SK-N-SH (cell line): ENCODE data around the gene ZNF708. TPM values are rescaled to one million over a fixed set of nuclear protein-coding genes. Genes with fewer than 3 reads are reported as not detected.
A peak's percentile ranks its signal among the peaks of the same experiment; 100 is the strongest.
"Not testable (repeated sequence)": the region's sequence is repeated elsewhere in the genome, so short reads cannot be mapped to it uniquely, and the experiment has no call there.

Experiments used
- CTCF ChIA-PET: fragments of 300-600, 350-600 bp; formaldehyde crosslinking; extraction: SDS; loops from one replicate; lab custom pipeline; 2021; lab: Yijun Ruan, JAX
- POLR2A ChIA-PET: fragments of 350-600 bp; sonication (Branson Sonifier 250); formaldehyde crosslinking; extraction: SDS; loops from one replicate; lab custom pipeline; 2020; ENCODE audit warnings: antibody characterized with exemption, inconsistent platforms; lab: Yijun Ruan, JAX
- DNase-seq: peaks from one replicate; pipeline ENCODE4 v3.0.0; 2012
- H2AFZ ChIP-seq: fragments of 200-600 bp; sonication (generic); 2 replicates; pipeline ENCODE4 v1.8.1; 2016; ENCODE audit warnings: antibody characterized with exemption, mild to moderate bottlenecking, low read depth
- H3F3A ChIP-seq: fragments of 200-600 bp; sonication (generic); replicated peaks from 2 replicates; pipeline ENCODE3; 2016; ENCODE audit warnings: antibody characterized with exemption, mild to moderate bottlenecking; ENCODE audit not compliant: insufficient read depth
- H3K27ac ChIP-seq, 2 experiments: fragments of 200-500 bp in 1 of 2; fragments of 200-600 bp in 1 of 2; sonication (Bioruptor generic) in 1 of 2; sonication (generic), shearing (Covaris generic) in 1 of 2; 2 replicates each; pipeline versions ENCODE4 v1.5.1 to v1.6.1; 2014 to 2016; ENCODE audit warnings: low read depth in 2 of 2, inconsistent platforms in 1 of 2, low read length in 1 of 2, mild to moderate bottlenecking in 1 of 2, mixed read lengths in 1 of 2
- H3K27me3 ChIP-seq: fragments of 200-600 bp; sonication (generic), shearing (Covaris generic); 2 replicates; pipeline ENCODE4 v1.6.1; 2016; ENCODE audit warnings: mixed run types; ENCODE audit not compliant: insufficient read depth
- H3K36me3 ChIP-seq, 2 experiments: fragments of 200-500 bp in 1 of 2; fragments of 200-600 bp in 1 of 2; sonication (Bioruptor generic) in 1 of 2; sonication (generic) in 1 of 2; replicated peaks in 1 of 2; 2 replicates each; pipeline versions ENCODE3 to v1.5.1; 2014 to 2016; ENCODE audit warnings: low read length in 1 of 2, mild to moderate bottlenecking in 1 of 2; ENCODE audit not compliant: insufficient read depth in 2 of 2, control insufficient read depth in 1 of 2
- H3K4me1 ChIP-seq, 2 experiments: fragments of 200-500 bp in 1 of 2; fragments of 200-600 bp in 1 of 2; sonication (Bioruptor generic) in 1 of 2; sonication (generic), shearing (Covaris generic) in 1 of 2; 2 replicates each; pipeline versions ENCODE4 v1.5.1 to v1.6.1; 2014 to 2016; ENCODE audit warnings: low read depth in 1 of 2, low read length in 1 of 2, mixed run types in 1 of 2; ENCODE audit not compliant: insufficient read depth in 2 of 2, control insufficient read depth in 1 of 2
- H3K4me2 ChIP-seq: fragments of 200-600 bp; sonication (generic), shearing (Covaris generic); 2 replicates; pipeline ENCODE4 v1.6.1; 2017; ENCODE audit warnings: mixed run types
- H3K4me3 ChIP-seq, 2 experiments: fragments of 200-500 bp in 1 of 2; fragments of 200-600 bp in 1 of 2; sonication (Bioruptor generic) in 1 of 2; sonication (generic), shearing (Covaris generic) in 1 of 2; 2 replicates each; pipeline versions ENCODE4 v1.5.1 to v1.8.1; 2014 to 2016; ENCODE audit warnings: low read depth in 2 of 2, inconsistent platforms in 1 of 2, low read length in 1 of 2, mild to moderate bottlenecking in 1 of 2, mixed read lengths in 1 of 2, moderate library complexity in 1 of 2
- H3K79me2 ChIP-seq: fragments of 200-600 bp; sonication (generic); 2 replicates; pipeline ENCODE4 v1.8.1; 2017; ENCODE audit warnings: mild to moderate bottlenecking; ENCODE audit not compliant: insufficient read depth
- H3K9ac ChIP-seq: fragments of 200-600 bp; sonication (generic); 2 replicates; pipeline ENCODE4 v1.6.1; 2017; ENCODE audit warnings: mixed run types
- H3K9me2 ChIP-seq: fragments of 200-600 bp; sonication (generic); 2 replicates; pipeline ENCODE4 v1.6.1; 2017; ENCODE audit warnings: mixed run types
- H3K9me3 ChIP-seq: fragments of 200-600 bp; sonication (generic); 2 replicates; pipeline ENCODE4 v1.6.1; 2017; ENCODE audit warnings: mixed run types, mild to moderate bottlenecking, moderate library complexity
- H4K20me1 ChIP-seq: fragments of 200-600 bp; sonication (generic); 2 replicates; pipeline ENCODE4 v1.6.1; 2017; ENCODE audit warnings: mild to moderate bottlenecking, mixed run types; ENCODE audit not compliant: insufficient read depth
- CHD2 ChIP-seq: fragments of 150-350 bp; IDR thresholded peaks from 2 replicates; pipeline ENCODE4 v1.6.1; 2018; ENCODE audit warnings: low read length; ENCODE audit not compliant: partially characterized antibody
- CTCF ChIP-seq: fragments of 200-600 bp; sonication (generic); IDR thresholded peaks from 2 replicates; pipeline ENCODE4 v1.6.1; 2017; ENCODE audit warnings: antibody characterized with exemption, mild to moderate bottlenecking, moderate library complexity
- ELF1 ChIP-seq: IDR thresholded peaks from 2 replicates; pipeline ENCODE4 v1.4.0; 2012
- EP300 ChIP-seq, 2 experiments: IDR thresholded peaks; 2 replicates each; pipeline versions ENCODE4 v1.4.0 to v1.6.1; 2012; ENCODE audit warnings: borderline replicate concordance in 1 of 2, low read depth in 1 of 2, low read length in 1 of 2
- JUND ChIP-seq: IDR thresholded peaks from 2 replicates; pipeline ENCODE4 v1.4.0; 2012
- RAD21 ChIP-seq: IDR thresholded peaks from 2 replicates; pipeline ENCODE4 v1.6.1; 2012; ENCODE audit warnings: mild to moderate bottlenecking, low read length
- REST ChIP-seq: IDR thresholded peaks from 2 replicates; pipeline ENCODE4 v1.6.1; 2012; ENCODE audit warnings: mild to moderate bottlenecking, low read depth, low read length, moderate library complexity
- RXRA ChIP-seq: IDR thresholded peaks from 2 replicates; pipeline ENCODE4 v1.4.0; 2012; ENCODE audit warnings: low read depth, mild to moderate bottlenecking, borderline replicate concordance
- SIN3A ChIP-seq: IDR thresholded peaks from 2 replicates; pipeline ENCODE4 v1.6.1; 2012; ENCODE audit warnings: low read depth, mild to moderate bottlenecking, low read length, moderate library complexity, borderline replicate concordance
- TAF1 ChIP-seq: IDR thresholded peaks from 2 replicates; pipeline ENCODE4 v1.6.1; 2012; ENCODE audit warnings: low read depth, mild to moderate bottlenecking, low read length, moderate library complexity, borderline replicate concordance
- YY1 ChIP-seq: IDR thresholded peaks from 2 replicates; pipeline ENCODE4 v1.4.0; 2012; ENCODE audit warnings: low read depth, mild to moderate bottlenecking
- ZBTB33 ChIP-seq: IDR thresholded peaks from 2 replicates; pipeline ENCODE4 v1.4.0; 2012; ENCODE audit warnings: low read depth, borderline replicate concordance
- WGBS: methylation state at CpG from one replicate; pipeline ENCODE4 v1.1.6; 2017; ENCODE audit warnings: low lambda C conversion rate; 5-methylcytosine and 5-hydroxymethylcytosine counted together
- polyA plus RNA-seq, 3 experiments: library from polyadenylated mRNA; depleted of rRNA; stranded (reverse); fragments of >200 nt; gene quantifications; 2 replicates each; pipeline ENCODE4 v1.2.3, GENCODE V29; 2012

The ZNF708 gene
- polyA plus RNA-seq, 1 of the 3 experiments (the other 2 are of a cell fraction): 1.0 TPM

- no peak for TF ChIP-seq RAD21
- TF ChIP-seq CTCF: no peak
These were observed 20.4 kb downstream of the ZNF708 start (continued) for GRCh38 chr19:21308773-21309172.

GRCh38 chr19:21306881-21307479, 22.2 kb downstream of the ZNF708 start:
- POLR2A ChIA-PET, CTCF ChIA-PET, H3F3A ChIP-seq: not testable (repeated sequence)

GRCh38 chr19:21293768-21294167, 35.4 kb downstream of the ZNF708 start:
- H3K9me3 ChIP-seq: peaks cover 21% of the 10 kb centered on the region
- peaks cover 27 to 86% of the 10 kb centered on the region in 2 experiments for H3K36me3 ChIP-seq
- H4K20me1 ChIP-seq, CTCF ChIA-PET, H3K4me3 ChIP-seq, H3K27ac ChIP-seq, H3K27me3 ChIP-seq, POLR2A ChIA-PET, H3K4me1 ChIP-seq, DNase-seq, H3K9ac ChIP-seq, H3F3A ChIP-seq, H3K79me2 ChIP-seq, H2AFZ ChIP-seq, H3K9me2 ChIP-seq, H3K4me2 ChIP-seq: not testable (repeated sequence)
- WGBS: 92% methylated on average over 1 of the region's 1 CpG

More at GRCh38 chr19:21306881-21307479, 22.2 kb downstream of the ZNF708 start:
- not testable (repeated sequence) for H3K9me3 ChIP-seq, DNase-seq, H3K4me2 ChIP-seq, H3K4me1 ChIP-seq, H3K4me3 ChIP-seq, H3K27me3 ChIP-seq, H3K27ac ChIP-seq, H4K20me1 ChIP-seq, H2AFZ ChIP-seq, H3K9ac ChIP-seq, H3K9me2 ChIP-seq
- 90% methylated on average over 3 of the region's 3 CpGs for WGBS
- Histone ChIP-seq H3K79me2 (peaks cover 19% of the 10 kb centered on the region), H3K36me3 (peaks cover 7 to 56% of the 10 kb centered on the region in 2 experiments)

- ChIA-PET CTCF (no interaction called here), POLR2A (no interaction called here)
- Histone ChIP-seq H3K79me2 (no peaks in the 10 kb centered on the region), H3K9ac (no peak overlapping the region), H3K4me1 (no peaks in the 10 kb centered on the region), H3K4me3 (no peak overlapping the region), H3K4me2 (no peak overlapping the region), H3K36me3 (no peaks in the 10 kb centered on the region), H2AFZ (no peak overlapping the region), H3K9me2 (no peaks in the 10 kb centered on the region), H4K20me1 (no peaks in the 10 kb centered on the region), H3K27me3 (no peaks in the 10 kb centered on the region), H3K9me3 (no peaks in the 10 kb centered on the region; the same call in 1 of the 2 replicates), H3K27ac (no peak overlapping the region), H3F3A (no peaks in the 10 kb centered on the region)
- DNase-seq: peak; percentile 8
- 21% methylated on average over 2 of the region's 2 CpGs for WGBS
- TF ChIP-seq TAF1: no peak
- TF ChIP-seq RXRA: no peak
- TF ChIP-seq ELF1: no peak
- no peak for TF ChIP-seq ZBTB33
- TF ChIP-seq REST: no peak
- no peak for TF ChIP-seq SIN3A
- no peak for TF ChIP-seq RAD21
- no peak for TF ChIP-seq CHD2
- TF ChIP-seq YY1: no peak
- no peak for TF ChIP-seq EP300 (IDR thresholded peaks at IDR 0.05; ENCODE audit: borderline replicate concordance in 1 of 2, low read depth in 1 of 2, low read length in 1 of 2)
- TF ChIP-seq JUND: no peak
These were observed 59.4 kb downstream of the ZNF708 start for GRCh38 chr19:21269813-21270212.
